IMR-90 (cell line): ENCODE measurements around the gene WDR46. TPM values are rescaled to one million over a fixed set of nuclear protein-coding genes. Genes with fewer than 3 reads are reported as not detected.

Experiments
- ATAC-seq: fragments of 200-7000 bp; cut with Tn5 transposase; 2 replicates; pipeline ENCODE4 v1.9.1; 2020; ENCODE audit warnings: low read depth, mild to moderate bottlenecking, moderate library complexity
- BruUV-seq: library from RNA; stranded (reverse); fragments of 400-500 nt; replicated peaks from 2 replicates; lab custom pipeline; 2021; lab: Mats Ljungman, UMichigan
- CTCF ChIA-PET: fragments of 300-600 bp; formaldehyde crosslinking; extraction: SDS; loops from one replicate; lab custom pipeline; 2021; ENCODE audit warnings: antibody characterized with exemption; lab: Yijun Ruan, JAX
- POLR2A ChIA-PET: fragments of 300-600 bp; sonication (Branson Sonifier 250); formaldehyde crosslinking; loops from one replicate; lab custom pipeline; 2022; ENCODE audit warnings: antibody characterized with exemption; ENCODE audit not compliant: unreplicated experiment; lab: Charles Lee
- DNase-seq: peaks from one replicate; pipeline ENCODE4 v3.0.0; 2013
- H2AFZ ChIP-seq: replicated peaks from 2 replicates; pipeline ENCODE3; 2013; ENCODE audit warnings: low read length, mild to moderate bottlenecking; ENCODE audit not compliant: poor library complexity
- H2AK5ac ChIP-seq: 2 replicates; pipeline ENCODE4 v1.6.1; 2013; ENCODE audit warnings: low read depth, low read length, inconsistent platforms
- H2AK9ac ChIP-seq: replicated peaks from 2 replicates; pipeline ENCODE3; 2013; ENCODE audit warnings: mild to moderate bottlenecking, low read depth, low read length, moderate library complexity; ENCODE audit not compliant: poor library complexity
- H2BK120ac ChIP-seq: 2 replicates; pipeline ENCODE4 v1.6.1; 2013; ENCODE audit warnings: low read depth, low read length, inconsistent platforms
- H2BK15ac ChIP-seq: 3 replicates; pipeline ENCODE4 v1.6.1; 2013; ENCODE audit warnings: low read depth, low read length, inconsistent platforms
- H2BK20ac ChIP-seq: 2 replicates; pipeline ENCODE4 v1.6.1; 2013; ENCODE audit warnings: low read depth, mild to moderate bottlenecking, inconsistent platforms, low read length, moderate library complexity
- H2BK5ac ChIP-seq: 2 replicates; pipeline ENCODE4 v1.6.1; 2013; ENCODE audit warnings: mild to moderate bottlenecking, low read depth, low read length, inconsistent platforms; ENCODE audit not compliant: poor library complexity, severe bottlenecking
- H3K14ac ChIP-seq: replicated peaks from 2 replicates; pipeline ENCODE4 v1.6.1; 2013; ENCODE audit warnings: low read depth, low read length, inconsistent platforms
- H3K18ac ChIP-seq: 2 replicates; pipeline ENCODE4 v1.6.1; 2013; ENCODE audit warnings: low read depth, low read length, control low read depth
- H3K23ac ChIP-seq: 2 replicates; pipeline ENCODE4 v1.6.1; 2013; ENCODE audit warnings: low read depth, low read length, inconsistent platforms
- H3K27ac ChIP-seq: 2 replicates; pipeline ENCODE4 v1.5.1; 2013; ENCODE audit warnings: mild to moderate bottlenecking, control low read depth, low read length; ENCODE audit not compliant: insufficient read depth
- H3K27me3 ChIP-seq: 2 replicates; pipeline ENCODE4 v1.6.1; 2013; ENCODE audit warnings: low read length; ENCODE audit not compliant: control insufficient read depth, insufficient read depth
- H3K36me3 ChIP-seq: 2 replicates; pipeline ENCODE4 v1.6.1; 2013; ENCODE audit warnings: low read length, mixed read lengths; ENCODE audit not compliant: control insufficient read depth, insufficient read depth
- H3K4ac ChIP-seq: 2 replicates; pipeline ENCODE4 v1.6.1; 2013; ENCODE audit warnings: low read depth, low read length, inconsistent platforms
- H3K4me1 ChIP-seq: 2 replicates; pipeline ENCODE4 v1.6.1; 2013; ENCODE audit warnings: low read length, mixed read lengths; ENCODE audit not compliant: control insufficient read depth, insufficient read depth
- H3K4me2 ChIP-seq: 2 replicates; pipeline ENCODE4 v1.6.1; 2013; ENCODE audit warnings: low read depth, mild to moderate bottlenecking, control low read depth, low read length, moderate library complexity
- H3K4me3 ChIP-seq: 2 replicates; pipeline ENCODE4 v1.5.1; 2013; ENCODE audit warnings: low read depth, mild to moderate bottlenecking, control low read depth, low read length, moderate library complexity; ENCODE audit not compliant: insufficient read depth
- H3K56ac ChIP-seq: 2 replicates; pipeline ENCODE4 v1.6.1; 2013; ENCODE audit warnings: low read length, inconsistent platforms; ENCODE audit not compliant: insufficient read depth; ENCODE audit errors: extremely low read depth
- H3K79me1 ChIP-seq, 2 experiments: 2 replicates each; pipeline ENCODE4 v1.6.1; 2013; ENCODE audit warnings: low read length in 2 of 2, inconsistent platforms in 1 of 2, low read depth in 1 of 2
- H3K9ac ChIP-seq: 2 replicates; pipeline ENCODE4 v1.6.1; 2013; ENCODE audit warnings: low read depth, low read length, control low read depth
- H3K9me1 ChIP-seq: 2 replicates; pipeline ENCODE4 v1.6.1; 2013; ENCODE audit warnings: low read length, inconsistent platforms; ENCODE audit not compliant: insufficient read depth
- H3K9me3 ChIP-seq: 2 replicates; pipeline ENCODE4 v1.6.1; 2013; ENCODE audit warnings: low read length; ENCODE audit not compliant: control insufficient read depth, insufficient read depth
- H4K20me1 ChIP-seq: 2 replicates; pipeline ENCODE4 v1.6.1; 2013; ENCODE audit warnings: low read length, inconsistent platforms; ENCODE audit not compliant: insufficient read depth
- H4K5ac ChIP-seq: 2 replicates; pipeline ENCODE4 v1.6.1; 2013; ENCODE audit warnings: mild to moderate bottlenecking, low read depth, low read length, control low read depth
- H4K8ac ChIP-seq, 2 experiments: 2 replicates each; pipeline ENCODE4 v1.6.1; 2013; ENCODE audit warnings: low read depth in 2 of 2, low read length in 2 of 2, control low read depth in 1 of 2, inconsistent platforms in 1 of 2
- H4K91ac ChIP-seq: 2 replicates; pipeline ENCODE4 v1.6.1; 2013; ENCODE audit warnings: low read depth, low read length, inconsistent platforms; ENCODE audit not compliant: insufficient read depth
- BHLHE40 ChIP-seq: fragments of 150-350 bp; IDR thresholded peaks from 2 replicates; pipeline ENCODE4 v1.6.1; 2016; ENCODE audit warnings: mild to moderate bottlenecking, low read depth, low read length
- CEBPB ChIP-seq: IDR thresholded peaks from 2 replicates; pipeline ENCODE4 v1.6.1; 2012; ENCODE audit warnings: low read depth, low read length, improper control_type of control experiment
- CHD1 ChIP-seq: IDR thresholded peaks from 2 replicates; pipeline ENCODE4 v1.6.1; 2012; ENCODE audit warnings: low read depth, low read length, improper control_type of control experiment
- FOS ChIP-seq: fragments of 150-350 bp; IDR thresholded peaks from 2 replicates; pipeline ENCODE4 v1.6.1; 2016; ENCODE audit warnings: low read depth, low read length
- MAFK ChIP-seq: IDR thresholded peaks from 2 replicates; pipeline ENCODE4 v1.6.1; 2012; ENCODE audit warnings: low read depth, low read length, improper control_type of control experiment
- MAZ ChIP-seq: IDR thresholded peaks from 2 replicates; pipeline ENCODE4 v1.6.1; 2012; ENCODE audit warnings: low read depth, mild to moderate bottlenecking, low read length, improper control_type of control experiment, moderate library complexity, borderline replicate concordance
- MXI1 ChIP-seq: IDR thresholded peaks from 2 replicates; pipeline ENCODE4 v1.6.1; 2012; ENCODE audit warnings: low read depth, mild to moderate bottlenecking, low read length, moderate library complexity, borderline replicate concordance
- NFE2L2 ChIP-seq: fragments of 150-350 bp; IDR thresholded peaks from 2 replicates; pipeline ENCODE4 v1.6.1; 2016; ENCODE audit warnings: low read depth, mild to moderate bottlenecking, low read length
- POLR2A ChIP-seq: IDR thresholded peaks from 2 replicates; pipeline ENCODE4 v1.6.1; 2012; ENCODE audit warnings: mild to moderate bottlenecking, low read depth, low read length
- RAD21 ChIP-seq: IDR thresholded peaks from 2 replicates; pipeline ENCODE4 v1.6.1; 2012; ENCODE audit warnings: low read length, improper control_type of control experiment
- RCOR1 ChIP-seq: IDR thresholded peaks from 2 replicates; pipeline ENCODE4 v1.6.1; 2012; ENCODE audit warnings: mild to moderate bottlenecking, low read length, improper control_type of control experiment; ENCODE audit not compliant: insufficient replicate concordance
- RFX5 ChIP-seq: IDR thresholded peaks from 2 replicates; pipeline ENCODE4 v1.8.0; 2012; ENCODE audit warnings: low read depth, mild to moderate bottlenecking, low read length, moderate library complexity
- WGBS, 2 experiments: methylation state at CpG; one replicate each; pipeline versions ENCODE4 v1.1.5 to v1.1.7; 2013; ENCODE audit warnings: missing lambda C conversion rate in 2 of 2; ENCODE audit not compliant: insufficient read length in 1 of 2; ENCODE audit errors: extremely low coverage in 2 of 2; 5-methylcytosine and 5-hydroxymethylcytosine counted together
- dilution Hi-C: fragments of 300-500 bp; cut with HindIII; formaldehyde crosslinking; loops from one replicate; pipeline ENCODE4 v1.14.3; 2018; ENCODE audit warnings: low sequenced_read_pairs; ENCODE audit not compliant: unreplicated experiment
- in situ Hi-C: fragments of 300-500 bp; cut with MboI; formaldehyde crosslinking; loops from 3 replicates; pipeline ENCODE4 v1.14.3; 2019; ENCODE audit warnings: low sequenced_read_pairs, inconsistent platforms, mixed read lengths
- intact Hi-C: fragments of 100-400 bp; cut with micrococcal nuclease; formaldehyde crosslinking; loops from 2 replicates; pipeline ENCODE4 v1.10.0; 2022
- polyA plus RNA-seq, 3 experiments: library from polyadenylated mRNA; depleted of rRNA; stranded (reverse); fragments of >200 nt; gene quantifications; 2 replicates each; pipeline ENCODE4 v1.2.3, GENCODE V29; 2012; ENCODE audit warnings: low replicate concordance in 1 of 3
- total RNA-seq: library from RNA; depleted of rRNA; stranded (reverse); fragments of >200 nt; gene quantifications from 2 replicates; pipeline ENCODE4 v1.2.3, GENCODE V29; 2012
- TF ChIP-seq, protein P1 (sequence below): conservative IDR thresholded peaks from 2 replicates; pipeline ENCODE4 v1.5.1; 2012; ENCODE audit warnings: mild to moderate bottlenecking, low read depth, low read length, improper control_type of control experiment
- TF ChIP-seq, protein P2 (sequence below): fragments of 150-350 bp; IDR thresholded peaks from 2 replicates; pipeline ENCODE4 v1.6.1; 2016; ENCODE audit warnings: low read depth, mild to moderate bottlenecking, low read length, moderate library complexity, borderline replicate concordance

WDR46 gene
- total and polyA plus RNA-seq, 2 of the 4 experiments (the other 2 are of a cell fraction), result 73.8 to 81.6 TPM

DNA sequence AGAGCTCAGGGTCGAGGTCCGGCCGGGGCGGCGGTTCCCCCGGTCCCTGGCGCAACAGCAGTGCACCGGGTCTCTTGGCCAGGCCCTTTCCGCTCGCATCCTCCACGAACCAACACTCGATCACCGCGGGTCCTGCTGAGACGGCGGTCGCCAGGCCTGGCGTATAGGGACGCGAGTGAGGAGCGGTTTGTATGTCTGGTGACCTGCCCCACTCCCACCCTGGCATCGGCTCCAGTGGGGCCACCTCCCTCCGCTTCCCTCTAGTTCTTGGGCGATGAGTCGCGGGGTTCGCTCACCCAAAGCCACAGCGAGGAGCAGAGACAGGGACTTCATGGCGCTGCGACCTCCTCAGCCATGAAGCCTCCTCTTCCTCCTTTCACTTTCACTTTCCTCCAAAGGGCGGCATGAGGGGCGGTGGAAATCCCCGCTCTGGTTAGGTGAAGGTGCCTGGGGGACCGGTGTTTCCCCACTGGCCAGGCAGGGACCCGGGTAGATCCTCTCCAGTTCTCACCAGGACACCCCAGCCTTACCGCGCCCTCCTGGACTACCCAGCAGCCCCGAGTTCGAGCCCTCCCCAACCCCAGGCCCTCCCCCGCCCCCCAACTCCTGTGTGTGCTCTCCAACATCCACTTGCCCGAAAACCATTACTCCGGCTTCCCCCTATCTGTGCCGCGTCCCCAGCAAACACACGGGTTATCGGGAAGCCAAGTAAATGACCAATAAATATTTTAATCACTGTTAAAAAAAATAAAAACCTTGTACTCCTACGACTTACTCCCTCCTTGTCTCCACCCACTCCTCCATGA, 24.9 kb upstream of the WDR46 start, which contains the start of gene TAPBP:
TSS of gene TAPBP (minus strand) at position 370 of the 806 bp plus-strand sequence. CDS start at position 333, 37 bp downstream.
- ATAC-seq (peak; percentile 16), DNase-seq (peak; percentile 72)
- H3K4me1 ChIP-seq, result peaks cover 14% of the 10 kb centered on the region
- BruUV-seq, result TSS peak; percentile 96
- H3K56ac ChIP-seq, result peak within 1 kb of the TSS; percentile 94
- peak within 1 kb of the TSS; percentile 96 for H2AFZ ChIP-seq
- H3K4me2 ChIP-seq, result peak within 1 kb of the TSS; percentile 98
- peaks cover 11% of the 10 kb centered on the region for H3K9me1 ChIP-seq
- ChIA-PET POLR2A (interaction anchor here (1.2 kb wide), 1 partner anchor 14 kb away, joined by 3 read pairs; no protein-coding TSS in a partner anchor), CTCF (no interaction called here)
- peaks cover 17% of the 10 kb centered on the region for H4K20me1 ChIP-seq
- H4K5ac ChIP-seq, result peak within 1 kb of the TSS; percentile 51
- peak within 1 kb of the TSS; percentile 99 for H3K23ac ChIP-seq
- dilution Hi-C loops, result no loop called here
- peak within 1 kb of the TSS; percentile 95 for H4K91ac ChIP-seq
- peak within 1 kb of the TSS; percentile 99 for H2AK9ac ChIP-seq
- WGBS, 2 experiments, result no CpG with 5 or more reads among the region's 47 CpGs
- H3K27ac ChIP-seq, result peak within 1 kb of the TSS; percentile 97
- in situ Hi-C loops, result no loop called here
- no peaks in the 10 kb centered on the region for H3K27me3 ChIP-seq
- peak within 1 kb of the TSS; percentile 92 for H2BK120ac ChIP-seq
- H3K9me3 ChIP-seq, result no peaks in the 10 kb centered on the region
- TF ChIP-seq RFX5 (no peak), MAZ (peak; percentile 8; the same call in 1 of the 2 replicates), FOS (no peak), CEBPB (no peak), MXI1 (no peak), RCOR1 (no peak), BHLHE40 (no peak), MAFK (no peak), POLR2A (peak; percentile 75), NFE2L2 (no peak), CHD1 (no peak), RAD21 (no peak)
- TF ChIP-seq, protein P1, sequence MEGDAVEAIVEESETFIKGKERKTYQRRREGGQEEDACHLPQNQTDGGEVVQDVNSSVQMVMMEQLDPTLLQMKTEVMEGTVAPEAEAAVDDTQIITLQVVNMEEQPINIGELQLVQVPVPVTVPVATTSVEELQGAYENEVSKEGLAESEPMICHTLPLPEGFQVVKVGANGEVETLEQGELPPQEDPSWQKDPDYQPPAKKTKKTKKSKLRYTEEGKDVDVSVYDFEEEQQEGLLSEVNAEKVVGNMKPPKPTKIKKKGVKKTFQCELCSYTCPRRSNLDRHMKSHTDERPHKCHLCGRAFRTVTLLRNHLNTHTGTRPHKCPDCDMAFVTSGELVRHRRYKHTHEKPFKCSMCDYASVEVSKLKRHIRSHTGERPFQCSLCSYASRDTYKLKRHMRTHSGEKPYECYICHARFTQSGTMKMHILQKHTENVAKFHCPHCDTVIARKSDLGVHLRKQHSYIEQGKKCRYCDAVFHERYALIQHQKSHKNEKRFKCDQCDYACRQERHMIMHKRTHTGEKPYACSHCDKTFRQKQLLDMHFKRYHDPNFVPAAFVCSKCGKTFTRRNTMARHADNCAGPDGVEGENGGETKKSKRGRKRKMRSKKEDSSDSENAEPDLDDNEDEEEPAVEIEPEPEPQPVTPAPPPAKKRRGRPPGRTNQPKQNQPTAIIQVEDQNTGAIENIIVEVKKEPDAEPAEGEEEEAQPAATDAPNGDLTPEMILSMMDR, result no peak
- TF ChIP-seq, protein P2, sequence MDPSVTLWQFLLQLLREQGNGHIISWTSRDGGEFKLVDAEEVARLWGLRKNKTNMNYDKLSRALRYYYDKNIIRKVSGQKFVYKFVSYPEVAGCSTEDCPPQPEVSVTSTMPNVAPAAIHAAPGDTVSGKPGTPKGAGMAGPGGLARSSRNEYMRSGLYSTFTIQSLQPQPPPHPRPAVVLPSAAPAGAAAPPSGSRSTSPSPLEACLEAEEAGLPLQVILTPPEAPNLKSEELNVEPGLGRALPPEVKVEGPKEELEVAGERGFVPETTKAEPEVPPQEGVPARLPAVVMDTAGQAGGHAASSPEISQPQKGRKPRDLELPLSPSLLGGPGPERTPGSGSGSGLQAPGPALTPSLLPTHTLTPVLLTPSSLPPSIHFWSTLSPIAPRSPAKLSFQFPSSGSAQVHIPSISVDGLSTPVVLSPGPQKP, result no peak
- peak within 1 kb of the TSS; percentile 95 for H2BK5ac ChIP-seq
- peak within 1 kb of the TSS; percentile 53; the same call in 2 of the 3 replicates for H2BK15ac ChIP-seq
- peak within 1 kb of the TSS; percentile 79 to 96 for H4K8ac ChIP-seq
- H3K36me3 ChIP-seq, result peaks cover 6% of the 10 kb centered on the region
- H3K4me3 ChIP-seq, result peak within 1 kb of the TSS; percentile 64
- H3K14ac ChIP-seq, result peak within 1 kb of the TSS; percentile 98
- H2AK5ac ChIP-seq, result peak within 1 kb of the TSS; percentile 98
- peaks cover 24 to 74% of the 10 kb centered on the region in 2 experiments; a peak in 3 of 4 replicates for H3K79me1 ChIP-seq
- peak within 1 kb of the TSS; percentile 98 for H3K4ac ChIP-seq
- H3K9ac ChIP-seq, result peak within 1 kb of the TSS; percentile 96
- peak within 1 kb of the TSS; percentile 57 for H3K18ac ChIP-seq
- peak within 1 kb of the TSS; percentile 68 for H2BK20ac ChIP-seq
- intact Hi-C loops, result loop anchor here (1.0 to 5.0 kb wide), 3 partner anchors 15 to 103 kb away; partner anchors contain the start of gene CUTA
